Measurements from ENCODE around the gene PDE11A.
"Not testable (repeated sequence)": the region's sequence is repeated elsewhere in the genome, so short reads cannot be mapped to it uniquely, and the experiment has no call there.

PDE11A gene

DNA sequence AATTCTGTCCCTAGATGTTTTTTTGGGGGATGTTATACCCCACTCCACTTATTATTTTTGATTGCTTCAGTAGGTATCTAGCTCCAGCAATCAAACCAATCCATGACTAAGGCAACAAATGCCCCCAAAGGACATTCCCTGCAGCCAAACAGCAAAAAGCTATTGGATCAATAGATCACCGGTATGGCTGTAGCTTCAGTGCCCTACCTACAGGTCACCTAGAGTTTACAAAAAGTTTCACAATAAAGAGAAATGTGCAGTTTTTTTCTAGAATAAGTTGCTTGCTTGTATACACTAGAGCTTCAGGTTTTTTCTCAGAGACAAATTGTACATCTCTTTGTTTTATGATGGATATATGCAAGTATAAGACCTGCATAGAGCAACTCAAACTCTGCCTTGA lies 27.7 kb downstream of the PDE11A start:
- Histone ChIP-seq H3K27ac (peak overlapping the region; percentile 44; the same call in 1 of the 2 replicates), H3K27me3 (ENCODE audit: insufficient read depth, low read depth, severe bottlenecking) (no peaks in the 10 kb centered on the region), H3K36me3 (no peaks in the 10 kb centered on the region), H3K4me3 (ENCODE audit: low read depth, low read length) (no peak overlapping the region), H3K9me3 (ENCODE audit: severe bottlenecking) (no peaks in the 10 kb centered on the region)
- no peak for TF ChIP-seq CTCF (IDR thresholded peaks at IDR 0.05; ENCODE audit: low read depth, low read length)
- DNase-seq: no peak

DNA sequence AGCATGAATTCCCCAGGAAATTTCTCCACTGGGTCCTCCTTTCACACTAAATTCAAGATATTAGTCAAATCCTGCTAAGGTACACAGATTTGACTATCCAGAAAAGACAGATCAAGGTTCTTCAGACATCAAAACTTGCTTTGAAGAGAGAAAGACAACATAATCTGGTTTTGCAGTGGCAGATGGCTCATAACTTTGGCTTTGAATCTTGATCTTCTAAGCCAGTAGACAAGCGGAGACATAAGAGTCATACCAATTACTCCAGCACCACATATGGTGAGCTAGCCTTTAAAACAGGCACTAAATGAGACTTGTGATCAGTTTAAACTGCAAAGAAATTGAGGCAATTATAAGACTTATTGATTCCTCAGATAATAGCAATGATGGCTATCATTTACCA lies 29.3 kb downstream of the PDE11A start:
- Histone ChIP-seq H3K4me3 (ENCODE audit: low read depth, low read length) (peak overlapping the region; percentile 25), H3K36me3 (no peaks in the 10 kb centered on the region), H3K9me3 (ENCODE audit: severe bottlenecking) (no peaks in the 10 kb centered on the region), H3K27me3 (ENCODE audit: insufficient read depth, low read depth, severe bottlenecking) (no peaks in the 10 kb centered on the region), H3K27ac (peak overlapping the region; percentile 91)
- no peak for TF ChIP-seq CTCF (IDR thresholded peaks at IDR 0.05; ENCODE audit: low read depth, low read length)
- DNase-seq: peak; percentile 50

DNA sequence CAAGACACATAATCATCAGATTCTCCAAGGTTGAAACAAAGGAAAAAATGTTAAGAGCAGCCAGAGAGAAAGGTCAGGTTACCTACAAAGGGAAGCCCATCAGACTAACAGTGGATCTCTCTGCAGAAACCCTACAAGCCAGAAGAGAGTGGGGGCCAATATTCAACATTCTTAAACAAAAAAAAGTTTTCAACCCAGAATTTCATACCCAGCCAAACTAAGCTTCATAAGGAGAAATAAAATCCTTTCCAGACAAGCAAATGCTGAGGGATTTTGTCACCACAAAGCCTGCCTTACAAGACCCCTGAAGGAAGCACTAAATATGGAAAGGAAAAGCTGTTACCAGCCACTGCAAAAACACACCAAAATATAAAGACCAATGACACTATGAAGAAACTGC lies 39.0 kb downstream of the PDE11A start:
- H3K27me3 ChIP-seq (ENCODE audit: insufficient read depth, low read depth, severe bottlenecking); H3K27ac ChIP-seq; H3K36me3 ChIP-seq; DNase-seq; H3K4me3 ChIP-seq (ENCODE audit: low read depth, low read length); H3K9me3 ChIP-seq (ENCODE audit: severe bottlenecking): not testable (repeated sequence)

- H3K36me3 ChIP-seq: no peaks in the 10 kb centered on the region
- H3K27me3 ChIP-seq (ENCODE audit: insufficient read depth, low read depth, severe bottlenecking): no peaks in the 10 kb centered on the region
- no peak for TF ChIP-seq CTCF (IDR thresholded peaks at IDR 0.05; ENCODE audit: low read depth, low read length)
- no peak for DNase-seq
- H3K9me3 ChIP-seq (ENCODE audit: severe bottlenecking): peaks cover 6% of the 10 kb centered on the region
- H3K27ac ChIP-seq: no peak overlapping the region
- H3K4me3 ChIP-seq (ENCODE audit: low read depth, low read length): no peak overlapping the region
These were observed 43.2 kb downstream of the PDE11A start for GRCh38 chr2:178029342-178029741.

- no peaks in the 10 kb centered on the region for H3K9me3 ChIP-seq (ENCODE audit: severe bottlenecking)
- no peak overlapping the region for H3K27ac ChIP-seq
- DNase-seq: no peak
- TF ChIP-seq CTCF (IDR thresholded peaks at IDR 0.05; ENCODE audit: low read depth, low read length): no peak
- H3K4me3 ChIP-seq (ENCODE audit: low read depth, low read length): no peak overlapping the region
- H3K27me3 ChIP-seq (ENCODE audit: insufficient read depth, low read depth, severe bottlenecking): no peaks in the 10 kb centered on the region
- no peaks in the 10 kb centered on the region for H3K36me3 ChIP-seq
These were observed 46.9 kb downstream of the PDE11A start for GRCh38 chr2:178025551-178026185.

GRCh38 chr2:178018141-178018540 lies 54.4 kb downstream of the PDE11A start:
- Histone ChIP-seq H3K27ac (no peak overlapping the region), H3K36me3 (no peaks in the 10 kb centered on the region), H3K4me3 (ENCODE audit: low read depth, low read length) (no peak overlapping the region), H3K27me3 (ENCODE audit: insufficient read depth, low read depth, severe bottlenecking) (no peaks in the 10 kb centered on the region), H3K9me3 (ENCODE audit: severe bottlenecking) (no peaks in the 10 kb centered on the region)
- DNase-seq: no peak
- TF ChIP-seq CTCF (IDR thresholded peaks at IDR 0.05; ENCODE audit: low read depth, low read length): no peak

All from WERI-Rb-1 (cell line).